Caki2 (cell line): ENCODE measurements around the gene ARHGEF28. TPM values are rescaled to one million over a fixed set of nuclear protein-coding genes. Genes with fewer than 3 reads are reported as not detected.
A peak's percentile ranks its signal among the peaks of the same experiment; 100 is the strongest.

Source experiments
- DNase-seq: peaks from one replicate; pipeline ENCODE4 v3.0.0-alpha.2; 2015; ENCODE audit warnings: low read depth
- in situ Hi-C: cut with HindIII; loops from 2 replicates; pipeline ENCODE4 v1.10.0; 2016; ENCODE audit warnings: low sequenced_read_pairs, low pct_unique_long_range_greater_than_20kb, mixed read lengths
- total RNA-seq: library from RNA; depleted of rRNA; stranded (reverse); fragments of >200 nt; shearing (Covaris generic); gene quantifications from 2 replicates; pipeline ENCODE4 v1.2.3, GENCODE V29; 2014; ENCODE audit warnings: low replicate concordance

Gene ARHGEF28
- total RNA-seq, 1 experiment from 2014 or later = 11.2 TPM

DNA sequence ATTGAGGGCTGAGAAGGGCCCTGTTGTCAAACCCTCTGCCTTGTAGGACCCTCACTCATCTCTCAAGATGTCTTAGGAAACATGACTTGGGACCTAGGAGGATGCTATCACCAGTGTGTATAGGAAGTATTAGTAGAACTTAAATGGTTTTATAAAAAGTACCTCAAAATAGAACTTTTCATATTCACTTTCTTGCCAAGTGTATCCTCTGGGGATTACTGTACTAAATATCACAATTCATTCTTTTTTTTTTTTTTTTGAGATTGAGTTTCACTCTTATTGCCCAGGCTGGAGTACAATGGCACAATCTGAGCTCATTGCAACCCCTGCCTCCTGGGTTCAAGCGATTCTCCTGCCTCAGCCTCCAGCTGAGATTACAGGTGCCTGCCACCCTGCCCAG lies 56.2 kb downstream of the ARHGEF28 start:
- in situ Hi-C loops = no loop called here
- no peak for DNase-seq

DNA sequence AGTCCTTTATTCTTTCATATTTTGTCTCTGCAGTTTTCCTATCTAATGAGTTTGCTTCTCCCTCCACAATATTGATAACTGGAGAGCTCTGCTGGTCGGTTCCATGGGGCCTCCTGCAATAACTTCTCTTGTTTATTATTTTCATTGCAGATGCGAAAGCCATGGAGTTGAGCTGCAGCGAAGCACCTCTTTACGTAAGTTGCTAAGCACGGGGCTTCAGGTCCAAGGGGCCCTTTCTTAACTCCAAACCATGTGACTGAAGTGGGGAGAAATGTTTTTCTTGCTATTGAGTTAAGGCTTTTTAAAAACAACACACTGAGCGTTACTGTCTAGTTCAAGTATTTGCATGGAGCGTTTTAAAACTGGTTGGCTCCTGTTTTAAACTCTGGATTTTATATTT lies 58.7 kb downstream of the ARHGEF28 start:
- in situ Hi-C loops = no loop called here
- DNase-seq = no peak

DNA sequence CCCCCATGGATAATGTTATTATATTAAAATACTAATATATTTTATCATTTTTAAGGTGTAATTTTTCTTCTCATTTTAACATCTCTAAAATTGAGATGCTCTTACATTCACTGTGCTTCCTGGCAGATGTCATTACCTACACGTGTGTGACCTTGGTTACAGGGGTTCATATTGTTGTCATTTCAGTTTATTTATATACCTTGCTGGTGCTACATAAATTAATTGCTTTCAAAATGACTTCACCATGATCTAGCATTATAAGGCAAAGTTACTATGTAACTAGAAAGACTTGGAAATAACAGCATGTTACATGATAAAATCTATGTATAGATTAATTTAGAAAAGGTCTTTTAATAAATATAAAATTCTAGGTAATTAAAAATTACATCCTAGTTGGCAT lies 60.9 kb downstream of the ARHGEF28 start:
- DNase-seq = no peak
- in situ Hi-C loops = no loop called here

DNA sequence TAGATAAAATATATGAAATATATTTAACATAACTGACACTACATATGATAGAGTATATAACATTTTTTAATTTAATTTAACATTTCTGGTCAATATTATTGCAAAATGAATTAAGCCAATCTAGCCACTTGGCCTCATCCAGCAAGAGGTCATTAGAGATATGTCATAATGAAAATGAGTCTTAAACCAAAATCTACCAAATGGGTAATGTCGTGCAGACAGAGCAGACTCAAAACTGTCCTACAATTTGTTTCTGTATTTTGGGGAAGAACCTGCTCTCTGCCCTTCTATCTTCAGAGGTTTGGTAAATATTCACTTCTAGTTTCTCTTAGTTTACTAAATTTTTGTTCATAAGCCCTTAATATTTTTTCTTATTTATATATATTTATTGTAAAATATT lies 61.4 kb downstream of the ARHGEF28 start:
- no peak for DNase-seq
- in situ Hi-C loops = no loop called here

DNA sequence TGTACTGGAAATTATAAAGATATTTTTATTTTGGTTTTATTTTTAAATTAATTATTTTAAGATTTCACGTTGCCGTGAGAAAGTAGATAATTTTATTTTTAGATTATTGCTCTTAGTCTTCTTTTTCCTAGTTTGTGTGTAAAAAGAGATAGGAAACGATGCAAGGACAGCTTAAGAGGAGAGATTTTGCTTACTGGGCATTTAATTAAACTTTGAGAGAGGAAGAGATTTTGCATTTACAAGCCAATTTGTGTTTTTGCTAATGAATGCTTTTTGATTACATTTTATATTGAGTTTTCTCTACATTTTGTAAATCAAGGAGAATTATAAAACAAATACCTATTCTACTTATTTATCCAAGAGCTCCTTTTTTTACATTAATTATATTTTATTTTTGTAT lies 64.0 kb downstream of the ARHGEF28 start:
- in situ Hi-C loops = no loop called here
- DNase-seq = no peak

DNA sequence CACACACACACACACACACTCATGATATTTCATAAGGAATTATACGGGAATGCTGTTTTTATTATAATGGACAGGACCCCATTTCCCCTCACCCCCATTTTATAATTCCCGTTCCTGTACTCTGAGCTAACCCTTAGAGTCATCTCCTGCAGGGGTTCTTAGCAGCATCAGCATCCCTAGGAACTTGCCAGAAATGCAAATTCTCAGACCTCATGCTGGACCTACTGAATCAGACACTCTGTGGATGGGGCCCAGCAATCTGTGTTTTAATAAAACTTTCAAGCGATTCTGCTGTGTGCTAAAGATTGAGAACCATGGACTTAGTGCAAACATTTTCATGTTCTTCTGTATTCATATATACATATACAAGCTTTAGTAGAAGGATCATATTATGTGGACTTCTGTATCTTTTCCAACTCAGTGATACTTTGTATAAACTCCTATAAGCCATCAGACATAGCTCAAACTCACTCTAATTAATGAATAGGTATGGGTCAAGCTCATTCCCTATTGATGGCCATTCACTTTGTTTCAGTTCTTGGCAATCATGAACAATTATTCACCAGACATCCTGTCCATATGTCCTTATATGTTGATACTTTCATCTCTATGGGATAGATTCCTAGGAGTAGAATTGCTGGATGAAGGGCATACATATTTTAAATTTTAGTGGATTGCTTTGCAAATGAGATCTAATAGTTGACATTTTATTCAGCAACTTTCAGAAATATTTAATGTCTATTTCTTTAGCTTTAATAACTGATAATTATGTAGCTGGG lies 65.5 kb downstream of the ARHGEF28 start:
- DNase-seq = no peak
- in situ Hi-C loops = no loop called here

DNA sequence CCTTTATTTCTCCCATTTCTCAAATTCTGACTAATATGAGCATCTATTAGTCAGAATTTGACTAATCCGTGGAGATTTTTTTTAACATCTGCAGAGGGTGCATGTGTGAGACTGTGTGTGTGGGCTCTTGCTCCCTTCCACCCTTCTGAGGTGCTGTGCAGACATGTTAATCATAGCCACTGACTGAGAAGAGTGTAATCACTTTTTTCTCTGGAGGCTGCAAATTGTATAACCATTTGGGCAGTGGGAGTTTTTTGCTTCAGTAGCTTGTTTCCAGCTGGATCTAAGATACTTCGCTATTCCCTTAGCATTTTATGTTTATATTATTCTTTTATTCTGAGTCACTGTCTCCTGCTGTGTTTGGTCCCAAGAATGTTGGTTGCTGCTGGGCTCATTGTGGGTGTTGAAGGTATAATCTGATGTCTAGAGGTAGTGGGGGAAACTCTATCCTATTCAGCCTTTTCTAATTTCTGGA lies 66.2 kb downstream of the ARHGEF28 start:
- peak; percentile 41 for DNase-seq
- in situ Hi-C loops = no loop called here

DNA sequence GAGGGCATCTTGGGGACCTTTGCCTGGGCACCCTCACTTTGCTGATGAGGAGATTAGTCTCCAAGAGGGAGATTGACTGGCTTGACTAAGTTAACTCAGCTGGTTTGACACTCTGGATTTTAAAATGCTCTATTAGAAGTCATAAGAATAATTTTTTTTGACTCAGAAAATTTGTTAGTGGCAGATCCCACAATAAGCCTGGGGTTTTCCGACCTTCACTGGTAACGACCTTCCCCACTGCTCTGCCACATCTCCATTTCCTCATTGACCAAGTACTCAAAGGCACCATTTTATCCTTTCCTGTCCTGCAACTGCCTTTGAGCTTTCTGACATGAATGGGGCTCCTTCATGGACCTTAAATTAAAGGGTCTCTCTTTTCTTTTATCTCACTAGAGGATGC lies 67.0 kb downstream of the ARHGEF28 start:
- DNase-seq = no peak
- in situ Hi-C loops = no loop called here

DNA sequence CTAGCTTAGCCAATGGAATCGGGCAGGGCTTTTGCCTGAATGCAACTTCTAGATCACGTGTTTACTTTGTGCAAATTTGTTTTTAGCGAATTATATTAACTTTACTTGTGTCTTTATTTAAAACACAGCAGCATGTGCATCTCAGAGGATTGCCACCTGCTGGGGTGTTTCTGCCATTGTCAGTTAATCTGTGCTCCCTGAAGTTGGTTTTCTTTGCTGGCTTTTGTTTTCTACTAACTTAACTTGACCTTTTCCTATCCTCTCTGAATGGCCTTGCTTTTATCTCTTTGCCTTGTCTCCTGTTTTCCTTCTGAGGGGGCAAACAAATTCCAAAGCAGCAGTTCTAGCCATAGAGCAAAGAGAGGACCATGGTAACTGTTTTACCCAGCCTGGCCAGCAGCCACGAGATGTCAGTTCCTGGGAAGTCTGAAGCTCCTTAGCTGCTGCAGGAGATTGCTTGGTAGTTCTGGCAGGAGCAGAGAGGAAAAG lies 67.6 kb downstream of the ARHGEF28 start:
- peak; percentile 27 for DNase-seq
- in situ Hi-C loops = no loop called here

DNA sequence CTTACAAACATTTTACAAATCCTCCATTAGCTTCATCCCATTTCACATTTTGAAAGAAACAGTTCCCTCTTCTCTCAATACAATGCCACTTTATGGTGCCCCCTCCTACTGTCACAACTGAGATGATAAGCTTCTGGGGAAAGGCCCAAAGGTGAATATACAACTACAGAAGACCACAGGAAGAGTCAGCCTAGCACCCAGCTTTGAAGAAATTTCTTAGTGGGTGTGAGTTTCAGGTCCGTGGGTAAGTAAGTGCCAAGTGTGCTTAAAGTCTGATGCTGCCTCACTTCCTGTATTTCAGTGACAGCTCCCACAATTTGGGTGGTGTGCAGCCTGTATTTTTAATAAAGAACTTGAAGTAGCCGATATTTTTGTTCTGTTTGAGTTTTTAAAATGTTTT lies 68.1 kb downstream of the ARHGEF28 start:
- in situ Hi-C loops = no loop called here
- DNase-seq = no peak

DNA sequence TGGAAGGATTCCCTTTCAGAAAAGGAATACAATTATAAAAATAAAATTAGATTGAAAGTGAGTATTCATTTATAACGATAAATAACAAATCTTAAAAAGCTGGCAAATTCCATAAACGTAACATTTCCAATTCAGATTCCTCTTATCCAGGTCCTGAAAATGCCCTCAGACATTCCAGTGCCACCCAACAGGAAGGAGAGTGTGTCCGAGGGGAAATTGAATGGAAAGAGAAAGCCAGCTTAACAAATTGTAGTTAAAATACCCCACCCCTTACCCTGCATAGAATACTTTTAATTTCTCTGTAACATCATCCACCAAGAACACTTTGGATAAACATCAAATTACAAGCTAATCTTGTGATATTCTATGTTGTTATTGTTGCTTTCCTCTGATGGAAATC lies 72.0 kb downstream of the ARHGEF28 start:
- no peak for DNase-seq
- in situ Hi-C loops = no loop called here

DNA sequence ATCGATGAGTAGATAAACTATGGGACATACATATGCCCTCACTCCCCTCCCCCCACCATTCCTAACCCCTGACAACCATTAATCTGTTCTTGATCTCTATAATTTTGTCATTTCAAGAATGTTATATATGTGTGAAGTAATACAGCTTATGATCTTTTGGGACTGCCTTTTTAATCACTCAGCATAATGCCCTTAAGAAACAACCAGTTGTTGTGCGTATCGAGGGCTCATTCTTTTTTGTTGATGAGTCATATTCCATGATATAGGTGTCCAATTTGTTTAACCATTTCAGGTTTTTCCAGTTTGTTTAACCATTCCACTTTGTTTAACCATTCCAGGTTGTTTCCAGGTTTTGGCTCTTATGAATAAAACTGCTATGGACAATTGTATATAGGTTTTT lies 75.6 kb downstream of the ARHGEF28 start:
- in situ Hi-C loops = no loop called here
- DNase-seq = no peak

DNA sequence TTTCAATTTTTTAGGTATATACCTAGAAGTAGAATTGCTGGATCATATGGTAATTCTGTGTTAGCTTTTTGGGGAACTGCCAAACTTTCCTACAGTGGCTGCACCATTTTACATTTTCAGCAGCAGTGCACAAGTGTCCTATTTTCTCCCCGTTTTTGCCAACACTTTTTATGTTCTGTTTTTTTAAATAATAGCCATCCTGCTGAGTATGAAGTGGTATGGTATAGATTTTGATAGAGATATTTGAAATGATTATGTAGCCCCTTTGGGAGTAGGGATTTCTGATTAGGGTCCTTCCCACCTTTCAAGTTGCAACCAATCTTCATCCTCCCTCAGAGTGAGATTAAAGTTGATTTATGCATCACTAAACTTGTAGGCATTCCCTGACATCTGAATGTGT lies 76.5 kb downstream of the ARHGEF28 start:
- no peak for DNase-seq
- in situ Hi-C loops = no loop called here

DNA sequence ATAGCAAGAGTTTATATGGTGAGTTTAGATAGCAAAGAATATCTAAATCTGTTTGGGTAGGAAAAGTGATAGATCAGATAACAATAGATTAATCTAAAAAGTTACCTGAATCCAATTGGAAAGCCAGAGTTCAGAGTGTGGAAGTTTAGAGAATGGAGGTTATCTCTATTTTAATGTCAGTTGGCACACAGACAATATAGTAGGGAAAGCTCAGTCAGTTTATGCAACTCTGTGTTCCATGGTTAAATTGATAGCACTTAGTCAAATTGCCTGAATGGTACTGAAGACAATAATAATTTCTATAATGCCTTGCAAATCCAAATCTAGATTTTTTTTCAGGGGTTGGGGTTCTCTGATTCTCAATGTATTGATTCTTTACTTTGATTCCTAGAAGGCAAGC lies 77.0 kb downstream of the ARHGEF28 start:
- no peak for DNase-seq
- in situ Hi-C loops = no loop called here

DNA sequence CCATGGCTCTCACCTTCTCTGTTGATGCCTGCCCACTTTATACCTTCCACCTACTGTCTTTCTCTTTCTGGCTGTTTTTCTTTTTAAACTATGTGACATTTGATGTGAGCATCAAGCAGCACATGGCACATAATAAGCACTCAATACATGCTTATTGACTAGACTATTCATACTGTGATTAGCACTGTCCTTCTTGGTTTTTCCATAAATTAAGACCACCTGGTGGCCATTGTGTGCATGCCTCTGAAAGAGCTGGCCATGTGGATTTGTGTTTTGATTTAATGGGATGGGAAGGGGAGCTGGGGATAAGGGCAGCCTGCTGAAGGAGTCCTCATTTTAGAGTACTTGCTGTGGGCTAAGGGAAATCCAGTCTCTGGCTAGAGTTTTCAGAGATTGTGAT lies 79.4 kb downstream of the ARHGEF28 start:
- DNase-seq = no peak
- in situ Hi-C loops = no loop called here

DNA sequence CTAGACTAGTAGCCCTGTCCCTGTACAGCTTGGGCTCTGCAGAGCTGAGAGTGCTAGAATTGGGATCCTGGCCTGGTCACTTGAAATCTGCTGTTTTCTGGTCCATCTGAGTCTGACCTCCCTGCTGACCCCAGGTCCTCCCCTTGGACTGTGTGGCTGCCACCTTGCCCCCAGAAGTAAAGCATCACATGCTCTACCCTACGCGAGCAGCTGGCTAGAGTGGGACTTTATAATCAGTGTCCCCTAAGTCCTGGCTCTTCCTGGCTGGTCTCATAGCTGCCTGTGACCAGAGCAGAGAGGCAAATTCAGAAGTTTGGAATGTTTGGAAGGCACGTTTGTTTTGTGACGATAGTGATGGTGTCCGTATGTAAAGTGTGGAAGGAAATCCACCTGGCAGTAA lies 81.0 kb downstream of the ARHGEF28 start:
- in situ Hi-C loops = no loop called here
- no peak for DNase-seq

DNA sequence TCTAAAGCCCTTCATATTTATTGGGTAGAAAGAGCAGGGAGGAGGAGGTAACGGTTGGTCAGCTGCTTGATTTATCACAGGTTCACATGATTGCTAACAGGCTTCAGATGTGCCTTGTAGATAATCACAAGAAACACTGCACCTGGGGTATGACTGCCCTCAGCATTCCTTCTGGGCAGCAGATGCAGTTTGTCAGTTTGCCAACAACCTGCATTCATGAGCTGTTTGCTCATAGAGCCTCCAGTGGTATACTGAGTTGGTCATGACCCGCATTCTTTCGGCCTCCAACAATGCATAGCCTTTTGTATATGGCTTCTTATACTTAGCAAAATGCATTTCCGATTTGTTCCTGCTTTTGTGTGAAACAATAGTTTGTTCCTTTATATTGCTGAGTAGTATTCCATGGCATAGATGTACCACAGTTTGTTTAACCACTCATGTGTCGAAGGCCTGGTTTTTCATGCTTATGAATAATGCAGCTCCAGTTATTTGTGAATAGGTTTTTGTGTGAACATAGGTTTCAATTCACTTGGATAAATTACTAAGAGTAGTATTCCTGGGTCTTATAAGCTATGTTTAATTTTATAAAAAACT lies 83.6 kb downstream of the ARHGEF28 start:
- in situ Hi-C loops = no loop called here
- peak; percentile 38 for DNase-seq

DNA sequence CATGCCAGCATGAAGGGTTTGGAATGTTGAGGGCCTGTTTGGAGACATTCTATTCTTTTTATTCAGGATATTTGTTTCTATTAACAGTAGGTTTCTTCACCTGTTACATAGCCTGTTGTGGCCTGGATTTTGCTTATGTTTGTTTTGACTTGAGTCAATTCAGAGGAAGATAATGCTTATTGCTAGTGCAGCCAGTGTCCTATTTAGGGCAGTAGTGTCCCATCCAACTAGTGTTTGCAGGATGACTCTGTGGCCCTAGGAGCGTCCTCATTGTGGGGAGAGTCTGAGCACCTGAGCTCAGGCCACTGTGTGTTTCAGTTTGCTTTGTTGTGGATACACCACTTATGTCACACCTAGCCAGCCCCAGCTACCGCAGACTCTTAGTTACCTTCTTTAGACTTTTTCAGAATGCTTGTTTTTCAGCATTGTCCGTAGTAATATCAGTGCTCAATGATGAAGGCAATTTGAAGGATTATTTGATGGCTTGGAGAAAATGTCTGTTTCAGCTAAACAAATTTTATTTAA lies 90.3 kb downstream of the ARHGEF28 start:
- in situ Hi-C loops = no loop called here
- no peak for DNase-seq

DNA sequence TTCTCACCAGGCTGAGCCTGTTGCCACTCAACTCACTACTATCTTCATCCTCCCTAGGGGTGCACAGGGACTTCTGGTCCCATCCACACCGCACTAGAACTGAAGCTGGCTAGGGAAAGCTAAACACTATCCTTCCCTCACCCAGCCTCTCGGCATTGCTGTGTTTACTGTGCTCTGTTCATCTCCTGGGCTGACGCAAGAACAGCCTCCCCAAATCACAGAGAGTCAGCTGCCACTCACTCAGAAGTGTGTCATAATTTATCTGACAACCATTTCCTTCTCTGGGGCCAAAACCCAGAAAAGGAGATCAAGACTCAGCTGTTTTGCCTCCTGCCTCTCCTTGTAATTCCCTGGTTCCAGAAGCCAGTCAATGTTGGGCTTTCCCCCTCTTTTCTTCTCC lies 92.8 kb downstream of the ARHGEF28 start:
- in situ Hi-C loops = no loop called here
- no peak for DNase-seq

DNA sequence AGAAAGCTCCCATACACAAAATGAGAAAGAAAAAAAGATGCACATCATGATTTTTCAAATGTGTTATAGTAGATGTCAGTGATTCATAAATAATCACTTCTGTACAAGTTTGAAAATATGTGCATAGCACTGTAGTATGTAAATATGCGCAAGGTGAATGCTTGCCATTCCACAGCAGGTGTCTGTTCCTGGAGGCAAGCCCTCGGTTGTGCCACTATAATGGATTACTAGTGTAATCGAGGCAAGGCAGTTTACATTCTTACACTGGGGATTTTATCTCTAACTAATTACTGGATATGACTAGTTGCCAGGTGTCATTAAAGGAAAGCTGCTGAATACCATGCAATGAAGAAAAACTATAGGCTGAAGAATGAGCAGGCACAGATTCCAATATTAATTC lies 93.6 kb downstream of the ARHGEF28 start:
- no peak for DNase-seq

More for the DNA sequence above, 93.6 kb downstream of the ARHGEF28 start:
- in situ Hi-C loops = no loop called here
